Muscle layer of duodenum (tissue), 2 donors: ENCODE data around the gene DCLRE1B.

ENCODE experiments used
- H3K27ac ChIP-seq: one replicate; pipeline ENCODE4 v1.7.0; 2013; ENCODE audit warnings: mild to moderate bottlenecking, low read length
- H3K27me3 ChIP-seq: one replicate; pipeline ENCODE4 v1.7.0; 2013; ENCODE audit warnings: low read depth, mild to moderate bottlenecking, control low read depth, low read length
- H3K36me3 ChIP-seq, 2 donors: one replicate each; pipeline ENCODE4 v1.7.0; 2013; ENCODE audit warnings: low read length in 2 of 2, control low read depth in 1 of 2, mild to moderate bottlenecking in 1 of 2; ENCODE audit not compliant: insufficient read depth in 2 of 2, control insufficient read depth in 1 of 2
- H3K4me1 ChIP-seq, 2 donors: one replicate each; pipeline ENCODE4 v1.7.0; 2013; ENCODE audit warnings: low read length in 2 of 2, mild to moderate bottlenecking in 2 of 2, control low read depth in 1 of 2, moderate library complexity in 1 of 2; ENCODE audit not compliant: insufficient read depth in 2 of 2, control insufficient read depth in 1 of 2
- H3K4me3 ChIP-seq, 2 donors: one replicate each; pipeline ENCODE4 v1.7.0; 2013; ENCODE audit warnings: low read length in 2 of 2, low read depth in 1 of 2, mild to moderate bottlenecking in 1 of 2
- H3K9me3 ChIP-seq, 2 donors: one replicate each; pipeline ENCODE4 v1.7.0; 2013; ENCODE audit warnings: low read length in 2 of 2, control low read depth in 1 of 2, mild to moderate bottlenecking in 1 of 2; ENCODE audit not compliant: control insufficient read depth in 1 of 2
- donor health status: healthy.

The DCLRE1B gene

DNA sequence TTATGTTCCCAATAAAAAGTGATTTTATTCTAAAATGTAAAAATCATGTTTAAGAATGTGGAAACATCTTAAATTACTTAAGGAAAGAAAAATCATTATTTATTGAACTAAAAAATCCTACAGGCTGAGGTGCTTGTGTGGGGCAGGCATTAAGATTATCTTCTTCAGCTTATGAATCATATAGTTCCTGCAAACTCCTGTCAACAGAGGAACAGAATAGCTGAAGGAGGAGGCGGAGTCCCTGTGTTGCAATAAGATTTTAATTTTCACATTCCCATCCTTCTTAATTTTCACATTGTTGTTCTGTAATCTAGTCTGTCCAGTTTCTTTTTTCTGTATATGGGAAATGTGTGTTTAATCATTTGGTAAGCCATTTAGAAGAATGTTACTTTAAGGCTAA lies 53.6 kb downstream of the DCLRE1B start:
- H3K27ac ChIP-seq: no peak overlapping the region
- H3K36me3 ChIP-seq: peaks cover 54 to 58% of the 10 kb centered on the region in 2 donors
- H3K4me3 ChIP-seq: no peak overlapping the region
- no peaks in the 10 kb centered on the region for H3K27me3 ChIP-seq
- H3K9me3 ChIP-seq: no peaks in the 10 kb centered on the region
- H3K4me1 ChIP-seq: no peaks in the 10 kb centered on the region

DNA sequence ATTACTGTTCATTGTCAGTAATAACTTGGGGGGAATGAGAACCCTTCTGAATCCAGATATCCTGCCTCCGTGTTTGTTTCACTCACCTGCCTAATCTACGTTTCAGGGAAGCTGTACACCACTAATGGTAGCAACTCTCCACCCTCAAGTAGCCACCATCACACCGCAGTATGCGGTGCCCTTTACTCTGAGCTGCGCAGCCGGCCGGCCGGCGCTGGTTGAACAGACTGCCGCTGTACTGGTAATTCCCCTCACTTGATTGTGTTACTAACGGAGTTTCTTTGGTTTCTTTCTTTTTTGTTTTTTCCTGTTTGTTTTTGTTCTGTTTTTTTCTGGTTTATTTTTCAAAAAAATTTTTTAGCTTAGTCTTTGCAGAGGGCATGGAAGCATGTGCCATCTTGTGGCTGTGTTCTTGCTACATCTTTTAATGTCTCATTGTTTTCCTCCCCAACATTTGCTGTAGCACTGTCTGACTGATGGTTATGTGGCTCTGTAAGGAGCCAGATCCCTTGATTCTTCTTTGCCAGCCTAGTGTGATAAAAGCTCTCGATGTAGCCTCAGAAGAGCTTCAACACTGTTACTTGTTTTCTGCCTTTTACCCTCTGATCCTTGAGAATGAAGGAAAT lies 58.3 kb downstream of the DCLRE1B start:
- Histone ChIP-seq H3K36me3 (peaks cover 46 to 55% of the 10 kb centered on the region in 2 donors), H3K9me3 (no peaks in the 10 kb centered on the region), H3K27me3 (no peaks in the 10 kb centered on the region), H3K4me1 (no peaks in the 10 kb centered on the region), H3K27ac (no peak overlapping the region), H3K4me3 (no peak overlapping the region)
